Measurements from ENCODE around the gene PEX3. TPM values are rescaled to one million over a fixed set of nuclear protein-coding genes. Genes with fewer than 3 reads are reported as not detected.
A peak's percentile ranks its signal among the peaks of the same experiment; 100 is the strongest.

PEX3 gene
- total and polyA plus RNA-seq, 10 of the 15 experiments (the other 5 are each of a cell fraction or from before 2014, with no cell fraction given), result 18.6 to 70.7 (median 38.6) TPM

DNA sequence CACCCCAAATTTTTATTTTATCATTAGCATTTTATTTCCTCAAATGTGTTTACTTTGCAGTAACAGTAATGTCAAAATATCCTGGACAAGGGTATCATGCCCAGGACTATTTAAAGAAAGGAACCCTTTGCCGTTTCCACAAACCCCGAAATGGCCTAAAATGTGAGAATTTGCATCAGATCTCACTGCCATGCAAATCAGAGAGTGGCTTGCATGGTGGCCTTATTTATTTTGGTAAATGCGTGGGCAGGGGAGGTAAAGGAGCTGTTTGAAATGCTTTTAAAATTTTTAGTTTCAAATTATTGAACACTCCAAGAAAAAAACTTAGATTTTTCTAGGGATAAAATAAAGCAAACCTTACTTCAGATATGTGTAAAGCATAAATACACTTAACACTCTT, 43.9 kb upstream of the PEX3 start:
- in situ Hi-C loops (cut with MboI) (loop anchor here (25.0 kb wide), 1 partner anchor 719 kb away; no protein-coding TSS in a partner anchor), intact Hi-C loops (cut with micrococcal nuclease; ENCODE audit: unreplicated experiment) (no loop called here)
- FAIRE-seq (no peak), ATAC-seq (peak; percentile 61), DNase-seq (ENCODE audit: low read depth, low spot score) (no peak)
- Histone ChIP-seq H3K4me1 (ENCODE audit: control insufficient read depth, insufficient read depth, low read length) (peaks cover 11% of the 10 kb centered on the region), H3K27ac (ENCODE audit: control insufficient read depth, insufficient read depth) (peak overlapping the region; percentile 32; the same call in 1 of the 2 replicates), H3K9ac (ENCODE audit: control insufficient read depth, insufficient read depth, low read length) (no peak overlapping the region), H4K20me1 (ENCODE audit: control insufficient read depth, insufficient read depth) (no peaks in the 10 kb centered on the region), H3K4me2 (ENCODE audit: control insufficient read depth, insufficient read depth) (peak overlapping the region; percentile 21), H3K79me2 (ENCODE audit: control insufficient read depth, insufficient read depth, low read length) (no peaks in the 10 kb centered on the region), H3K9me3 (replicated peaks; ENCODE audit: control insufficient read depth, insufficient read depth, low read length) (no peaks in the 10 kb centered on the region; the same call in 2 of the 3 replicates), H2AFZ (ENCODE audit: control insufficient read depth, low read depth, low read length) (no peak overlapping the region; the same call in 1 of the 2 replicates), H3K36me3 (ENCODE audit: control insufficient read depth in 2 of 2, insufficient read depth in 2 of 2, low read length in 1 of 2) (no peaks in the 10 kb centered on the region), H3K4me3 (no peak overlapping the region), H3K27me3 (replicated peaks in 1 of 2; ENCODE audit: control insufficient read depth in 2 of 2, insufficient read depth in 2 of 2, low read length in 1 of 2) (no peaks in the 10 kb centered on the region)
- CTCF ChIA-PET, result no interaction called here
- POLR2A ChIA-PET, result no interaction called here
- BruUV-seq (replicated peaks), result no TSS peak
- SMC1A ChIA-PET (ENCODE audit: uncharacterized antibody, unreplicated experiment), result interaction anchor here (1.4 kb wide), 1 partner anchor 9 kb away, joined by 5 read pairs; no protein-coding TSS in a partner anchor
- RAD21 ChIA-PET (ENCODE audit: unreplicated experiment), result no interaction called here
- WGBS (ENCODE audit: insufficient coverage, insufficient replicate concordance, low lambda C conversion rate, missing lambda C conversion rate), result 17% methylated on average over 3 of the region's 3 CpGs
- peak; percentile 80; the same call in 1 of the 3 replicates for TF ChIP-seq POU2F2 (IDR thresholded peaks at IDR 0.05; ENCODE audit: borderline replicate concordance, low read depth, low read length)
- no peak for TF ChIP-seq SMC3 (IDR thresholded peaks at IDR 0.05; ENCODE audit: borderline replicate concordance, low read length)
- no peak for TF ChIP-seq NRF1 (conservative IDR thresholded peaks at IDR 0.05; ENCODE audit: low read depth, low read length)
- TF ChIP-seq, protein P1, sequence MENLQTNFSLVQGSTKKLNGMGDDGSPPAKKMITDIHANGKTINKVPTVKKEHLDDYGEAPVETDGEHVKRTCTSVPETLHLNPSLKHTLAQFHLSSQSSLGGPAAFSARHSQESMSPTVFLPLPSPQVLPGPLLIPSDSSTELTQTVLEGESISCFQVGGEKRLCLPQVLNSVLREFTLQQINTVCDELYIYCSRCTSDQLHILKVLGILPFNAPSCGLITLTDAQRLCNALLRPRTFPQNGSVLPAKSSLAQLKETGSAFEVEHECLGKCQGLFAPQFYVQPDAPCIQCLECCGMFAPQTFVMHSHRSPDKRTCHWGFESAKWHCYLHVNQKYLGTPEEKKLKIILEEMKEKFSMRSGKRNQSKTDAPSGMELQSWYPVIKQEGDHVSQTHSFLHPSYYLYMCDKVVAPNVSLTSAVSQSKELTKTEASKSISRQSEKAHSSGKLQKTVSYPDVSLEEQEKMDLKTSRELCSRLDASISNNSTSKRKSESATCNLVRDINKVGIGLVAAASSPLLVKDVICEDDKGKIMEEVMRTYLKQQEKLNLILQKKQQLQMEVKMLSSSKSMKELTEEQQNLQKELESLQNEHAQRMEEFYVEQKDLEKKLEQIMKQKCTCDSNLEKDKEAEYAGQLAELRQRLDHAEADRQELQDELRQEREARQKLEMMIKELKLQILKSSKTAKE (IDR thresholded peaks at IDR 0.05; ENCODE audit: low read depth, poor library complexity, severe bottlenecking), result no peak
- TF ChIP-seq CBX5 (IDR thresholded peaks at IDR 0.05; ENCODE audit: low read depth), result peak; percentile 29; the same call in 1 of the 2 replicates
- no peak for TF ChIP-seq ZNF622 (IDR thresholded peaks at IDR 0.05)
- TF ChIP-seq, protein P2, sequence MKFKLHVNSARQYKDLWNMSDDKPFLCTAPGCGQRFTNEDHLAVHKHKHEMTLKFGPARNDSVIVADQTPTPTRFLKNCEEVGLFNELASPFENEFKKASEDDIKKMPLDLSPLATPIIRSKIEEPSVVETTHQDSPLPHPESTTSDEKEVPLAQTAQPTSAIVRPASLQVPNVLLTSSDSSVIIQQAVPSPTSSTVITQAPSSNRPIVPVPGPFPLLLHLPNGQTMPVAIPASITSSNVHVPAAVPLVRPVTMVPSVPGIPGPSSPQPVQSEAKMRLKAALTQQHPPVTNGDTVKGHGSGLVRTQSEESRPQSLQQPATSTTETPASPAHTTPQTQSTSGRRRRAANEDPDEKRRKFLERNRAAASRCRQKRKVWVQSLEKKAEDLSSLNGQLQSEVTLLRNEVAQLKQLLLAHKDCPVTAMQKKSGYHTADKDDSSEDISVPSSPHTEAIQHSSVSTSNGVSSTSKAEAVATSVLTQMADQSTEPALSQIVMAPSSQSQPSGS (IDR thresholded peaks at IDR 0.05; ENCODE audit: low read length), result peak; percentile 42; the same call in 1 of the 2 replicates
- TF ChIP-seq, protein P3, sequence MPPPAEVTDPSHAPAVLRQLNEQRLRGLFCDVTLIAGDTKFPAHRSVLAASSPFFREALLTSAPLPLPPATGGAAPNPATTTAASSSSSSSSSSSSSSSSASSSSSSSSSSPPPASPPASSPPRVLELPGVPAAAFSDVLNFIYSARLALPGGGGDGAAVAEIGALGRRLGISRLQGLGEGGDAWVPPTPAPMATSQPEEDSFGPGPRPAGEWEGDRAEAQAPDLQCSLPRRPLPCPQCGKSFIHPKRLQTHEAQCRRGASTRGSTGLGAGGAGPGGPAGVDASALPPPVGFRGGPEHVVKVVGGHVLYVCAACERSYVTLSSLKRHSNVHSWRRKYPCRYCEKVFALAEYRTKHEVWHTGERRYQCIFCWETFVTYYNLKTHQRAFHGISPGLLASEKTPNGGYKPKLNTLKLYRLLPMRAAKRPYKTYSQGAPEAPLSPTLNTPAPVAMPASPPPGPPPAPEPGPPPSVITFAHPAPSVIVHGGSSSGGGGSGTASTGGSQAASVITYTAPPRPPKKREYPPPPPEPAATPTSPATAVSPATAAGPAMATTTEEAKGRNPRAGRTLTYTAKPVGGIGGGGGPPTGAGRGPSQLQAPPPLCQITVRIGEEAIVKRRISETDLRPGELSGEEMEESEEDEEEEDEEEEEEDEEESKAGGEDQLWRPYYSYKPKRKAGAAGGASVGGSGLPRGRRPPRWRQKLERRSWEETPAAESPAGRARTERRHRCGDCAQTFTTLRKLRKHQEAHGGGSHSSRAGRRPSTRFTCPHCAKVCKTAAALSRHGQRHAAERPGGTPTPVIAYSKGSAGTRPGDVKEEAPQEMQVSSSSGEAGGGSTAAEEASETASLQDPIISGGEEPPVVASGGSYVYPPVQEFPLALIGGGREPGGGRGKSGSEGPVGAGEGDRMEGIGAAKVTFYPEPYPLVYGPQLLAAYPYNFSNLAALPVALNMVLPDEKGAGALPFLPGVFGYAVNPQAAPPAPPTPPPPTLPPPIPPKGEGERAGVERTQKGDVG (CRISPR knock-in tag; IDR thresholded peaks at IDR 0.05), result no peak
- TF ChIP-seq NFIC (IDR thresholded peaks at IDR 0.05; ENCODE audit: low read depth, low read length), result 0 out of 2 replicates have a peak, but pooled peaks have one; percentile 40
- no peak for TF ChIP-seq NFYB (IDR thresholded peaks at IDR 0.05; ENCODE audit: insufficient read depth, low read depth, low read length)
- no peak for TF ChIP-seq SUZ12 (IDR thresholded peaks at IDR 0.05; ENCODE audit: unreplicated experiment)
- TF ChIP-seq EGR1 (IDR thresholded peaks at IDR 0.05; ENCODE audit: borderline replicate concordance in 1 of 2, low read depth in 2 of 2, low read length in 2 of 2), result peak in 1 of 2 experiments; percentile 58; a peak in 1 of 3 replicates
- TF ChIP-seq NR2F1 (conservative IDR thresholded peaks at IDR 0.05), result no peak
- TF ChIP-seq, protein P4, sequence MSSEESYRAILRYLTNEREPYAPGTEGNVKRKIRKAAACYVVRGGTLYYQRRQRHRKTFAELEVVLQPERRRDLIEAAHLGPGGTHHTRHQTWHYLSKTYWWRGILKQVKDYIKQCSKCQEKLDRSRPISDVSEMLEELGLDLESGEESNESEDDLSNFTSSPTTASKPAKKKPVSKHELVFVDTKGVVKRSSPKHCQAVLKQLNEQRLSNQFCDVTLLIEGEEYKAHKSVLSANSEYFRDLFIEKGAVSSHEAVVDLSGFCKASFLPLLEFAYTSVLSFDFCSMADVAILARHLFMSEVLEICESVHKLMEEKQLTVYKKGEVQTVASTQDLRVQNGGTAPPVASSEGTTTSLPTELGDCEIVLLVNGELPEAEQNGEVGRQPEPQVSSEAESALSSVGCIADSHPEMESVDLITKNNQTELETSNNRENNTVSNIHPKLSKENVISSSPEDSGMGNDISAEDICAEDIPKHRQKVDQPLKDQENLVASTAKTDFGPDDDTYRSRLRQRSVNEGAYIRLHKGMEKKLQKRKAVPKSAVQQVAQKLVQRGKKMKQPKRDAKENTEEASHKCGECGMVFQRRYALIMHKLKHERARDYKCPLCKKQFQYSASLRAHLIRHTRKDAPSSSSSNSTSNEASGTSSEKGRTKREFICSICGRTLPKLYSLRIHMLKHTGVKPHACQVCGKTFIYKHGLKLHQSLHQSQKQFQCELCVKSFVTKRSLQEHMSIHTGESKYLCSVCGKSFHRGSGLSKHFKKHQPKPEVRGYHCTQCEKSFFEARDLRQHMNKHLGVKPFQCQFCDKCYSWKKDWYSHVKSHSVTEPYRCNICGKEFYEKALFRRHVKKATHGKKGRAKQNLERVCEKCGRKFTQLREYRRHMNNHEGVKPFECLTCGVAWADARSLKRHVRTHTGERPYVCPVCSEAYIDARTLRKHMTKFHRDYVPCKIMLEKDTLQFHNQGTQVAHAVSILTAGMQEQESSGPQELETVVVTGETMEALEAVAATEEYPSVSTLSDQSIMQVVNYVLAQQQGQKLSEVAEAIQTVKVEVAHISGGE (CRISPR knock-in tag; IDR thresholded peaks at IDR 0.05), result no peak
